Endothelial cell of umbilical vein (primary cell): Measurements from ENCODE around the gene ZNF586. TPM values are rescaled to one million over a fixed set of nuclear protein-coding genes. Genes with fewer than 3 reads are reported as not detected.

ENCODE experiments used
- BruUV-seq: library from RNA; stranded (reverse); fragments of 400-500 nt; replicated peaks from 2 replicates; lab custom pipeline; 2021; lab: Mats Ljungman, UMichigan
- CTCF ChIA-PET: fragments of 300-600, 350-600 bp; sonication (Branson Sonifier 250); formaldehyde crosslinking; loops from one replicate; lab custom pipeline; 2021; ENCODE audit warnings: antibody characterized with exemption, inconsistent platforms; lab: Charles Lee
- POLR2A ChIA-PET: fragments of 300-600, 350-600 bp; sonication (Branson Sonifier 250); formaldehyde crosslinking; loops from one replicate; lab custom pipeline; 2021; ENCODE audit warnings: antibody characterized with exemption, inconsistent platforms; lab: Charles Lee
- DNase-seq: peaks from one replicate; pipeline ENCODE4 v3.0.0-alpha.2; 2011; ENCODE audit warnings: low read depth, low spot score
- FAIRE-seq: peaks from 2 replicates; lab custom pipeline; 2011; peaks lifted over from hg19 to GRCh38; lab: Jason Lieb, UNC
- H2AFZ ChIP-seq: 2 replicates; pipeline ENCODE4 v1.6.0; 2012; ENCODE audit warnings: low read depth, low read length, control low read depth, inconsistent platforms
- H3K27ac ChIP-seq: 2 replicates; pipeline ENCODE4 v1.5.1; 2011; ENCODE audit warnings: low read depth, mild to moderate bottlenecking, control low read depth, low read length, moderate library complexity; ENCODE audit not compliant: insufficient read depth
- H3K27me3 ChIP-seq, 2 experiments: 2 replicates each; pipeline versions ENCODE4 v1.6.0 to v1.6.1; 2011; ENCODE audit warnings: low read length in 2 of 2, mixed read lengths in 1 of 2; ENCODE audit not compliant: control insufficient read depth in 2 of 2, insufficient read depth in 2 of 2
- H3K36me3 ChIP-seq, 2 experiments: 2 replicates in 1 of 2; 3 replicates in 1 of 2; pipeline ENCODE4 v1.5.1; 2011; ENCODE audit warnings: low read length in 2 of 2, mild to moderate bottlenecking in 1 of 2, moderate library complexity in 1 of 2; ENCODE audit not compliant: control insufficient read depth in 2 of 2, insufficient read depth in 2 of 2; ENCODE audit errors: extremely low read depth in 1 of 2
- H3K4me1 ChIP-seq: 3 replicates; pipeline ENCODE4 v1.5.1; 2011; ENCODE audit warnings: mild to moderate bottlenecking, low read length; ENCODE audit not compliant: control insufficient read depth, insufficient read depth; ENCODE audit errors: extremely low read depth
- H3K4me2 ChIP-seq: 2 replicates; pipeline ENCODE4 v1.6.1; 2011; ENCODE audit warnings: low read length, control low read depth, mixed read lengths; ENCODE audit not compliant: insufficient read depth
- H3K4me3 ChIP-seq, 3 experiments: fragments of 200-600 bp in 1 of 3; sonication (generic), shearing (Covaris generic) in 1 of 3; replicated peaks in 1 of 3; 2 replicates each; pipeline ENCODE4 v1.5.1; 2011 to 2016; ENCODE audit warnings: control low read depth in 3 of 3, low read length in 3 of 3, mild to moderate bottlenecking in 2 of 3, inconsistent platforms in 1 of 3, low read depth in 1 of 3, moderate library complexity in 1 of 3; ENCODE audit not compliant: insufficient read depth in 1 of 3
- H3K79me2 ChIP-seq: 2 replicates; pipeline ENCODE4 v1.6.0; 2012; ENCODE audit warnings: low read length, inconsistent platforms; ENCODE audit not compliant: control insufficient read depth, insufficient read depth
- H3K9ac ChIP-seq: replicated peaks from 2 replicates; pipeline ENCODE3; 2011; ENCODE audit warnings: low read length, control low read depth; ENCODE audit not compliant: insufficient read depth; ENCODE audit errors: extremely low read depth
- H3K9me1 ChIP-seq: replicated peaks from 3 replicates; pipeline ENCODE4 v1.6.0; 2011; ENCODE audit warnings: mild to moderate bottlenecking, low read length; ENCODE audit not compliant: control insufficient read depth, insufficient read depth; ENCODE audit errors: extremely low read depth
- H3K9me3 ChIP-seq: replicated peaks from 2 replicates; pipeline ENCODE4 v1.5.1; 2012; ENCODE audit warnings: low read length, inconsistent platforms; ENCODE audit not compliant: control insufficient read depth, insufficient read depth
- H4K20me1 ChIP-seq: replicated peaks from 2 replicates; pipeline ENCODE3; 2011; ENCODE audit warnings: mild to moderate bottlenecking, low read length; ENCODE audit not compliant: control insufficient read depth, insufficient read depth; ENCODE audit errors: extremely low read depth
- EZH2 ChIP-seq: IDR thresholded peaks from 2 replicates; pipeline ENCODE4 v1.6.1; 2012; ENCODE audit warnings: borderline replicate concordance, low read depth, mild to moderate bottlenecking, moderate library complexity, low read length, inconsistent platforms; ENCODE audit not compliant: severe bottlenecking
- FOS ChIP-seq: IDR thresholded peaks from 2 replicates; pipeline ENCODE4 v1.6.1; 2011; ENCODE audit warnings: mild to moderate bottlenecking, low read length, moderate library complexity, borderline replicate concordance; ENCODE audit not compliant: insufficient read depth
- GATA2 ChIP-seq: IDR thresholded peaks from 2 replicates; pipeline ENCODE4 v1.7.0; 2011; ENCODE audit warnings: low read depth, mild to moderate bottlenecking, moderate library complexity, mixed read lengths, low read length; ENCODE audit not compliant: insufficient read length, insufficient read depth
- MYC ChIP-seq: IDR thresholded peaks from one replicate; pipeline ENCODE4 v1.6.1; 2011; ENCODE audit warnings: mild to moderate bottlenecking, low read depth, low read length
- POLR2A ChIP-seq: IDR thresholded peaks from 2 replicates; pipeline ENCODE4 v1.6.1; 2012; ENCODE audit warnings: low read depth, mild to moderate bottlenecking, control low read depth, low read length
- POLR2AphosphoS5 ChIP-seq: IDR thresholded peaks from 2 replicates; pipeline ENCODE4 v1.6.1; 2012; ENCODE audit warnings: low read depth, mild to moderate bottlenecking, control low read depth, low read length, moderate library complexity; ENCODE audit not compliant: insufficient read depth
- dilution Hi-C: fragments of 300-500 bp; cut with MboI; formaldehyde crosslinking; loops from one replicate; pipeline ENCODE4 v1.15.0; 2019; ENCODE audit warnings: low sequenced_read_pairs; ENCODE audit not compliant: extremely low pct_ligation_motif_present
- intact Hi-C: fragments of 100-400 bp; cut with micrococcal nuclease; formaldehyde crosslinking; loops from one replicate; pipeline ENCODE4 v1.10.0; 2022
- polyA plus RNA-seq, 4 experiments: library from polyadenylated mRNA; depleted of rRNA in 3 of 4; stranded (reverse) in 3 of 4; unstranded in 1 of 4; fragments of >200 nt; gene quantifications; 2 replicates each; pipeline versions ENCODE4 v1.2.1 to v1.2.3, GENCODE V29; 2011 to 2012; ENCODE audit warnings: missing spikeins in 1 of 4
- total RNA-seq: library from RNA; stranded (reverse); gene quantifications from 2 replicates; pipeline ENCODE4 v1.2.3, GENCODE V29; 2021

The ZNF586 gene
- total and polyA plus RNA-seq, 2 donors (not counting 3 experiments of a cell fraction or from before 2014, with no cell fraction given): 6.0 to 14.7 TPM

DNA sequence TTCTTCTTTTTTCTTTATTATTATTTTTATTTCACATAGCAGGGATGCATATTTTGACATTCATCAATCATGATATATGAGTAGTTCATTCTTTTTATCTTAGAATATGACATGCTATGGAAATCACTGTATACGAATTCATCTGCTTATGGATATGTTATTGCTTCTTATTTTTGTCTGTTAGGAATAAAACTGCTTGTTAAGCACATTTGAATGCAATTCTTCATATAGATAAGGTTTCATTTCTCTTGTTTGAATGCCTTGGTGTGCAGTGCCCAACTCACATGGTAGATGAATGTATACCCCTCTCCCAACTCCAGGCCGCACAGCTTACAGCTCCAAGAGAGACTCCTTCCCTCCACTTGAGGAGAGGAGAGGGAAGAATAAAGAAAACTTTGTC lies 11.5 kb upstream of the ZNF586 start:
- dilution Hi-C loops: no loop called here
- Histone ChIP-seq H3K9me3 (peaks cover 15% of the 10 kb centered on the region), H3K4me1 (no peaks in the 10 kb centered on the region), H3K9me1 (no peaks in the 10 kb centered on the region), H3K27ac (no peak overlapping the region), H3K4me3 (no peak overlapping the region), H3K4me2 (no peak overlapping the region), H3K79me2 (no peaks in the 10 kb centered on the region), H4K20me1 (no peaks in the 10 kb centered on the region), H3K9ac (no peak overlapping the region), H3K36me3 (peaks cover 11 to 33% of the 10 kb centered on the region in 2 experiments), H3K27me3 (no peaks in the 10 kb centered on the region), H2AFZ (no peak overlapping the region)
- FAIRE-seq (no peak), DNase-seq (no peak)
- ChIA-PET POLR2A (no interaction called here), CTCF (no interaction called here)
- TF ChIP-seq POLR2AphosphoS5 (no peak), FOS (no peak), GATA2 (no peak), POLR2A (no peak), MYC (no peak), EZH2 (no peak)
- no TSS peak for BruUV-seq
- intact Hi-C loops: no loop called here

DNA sequence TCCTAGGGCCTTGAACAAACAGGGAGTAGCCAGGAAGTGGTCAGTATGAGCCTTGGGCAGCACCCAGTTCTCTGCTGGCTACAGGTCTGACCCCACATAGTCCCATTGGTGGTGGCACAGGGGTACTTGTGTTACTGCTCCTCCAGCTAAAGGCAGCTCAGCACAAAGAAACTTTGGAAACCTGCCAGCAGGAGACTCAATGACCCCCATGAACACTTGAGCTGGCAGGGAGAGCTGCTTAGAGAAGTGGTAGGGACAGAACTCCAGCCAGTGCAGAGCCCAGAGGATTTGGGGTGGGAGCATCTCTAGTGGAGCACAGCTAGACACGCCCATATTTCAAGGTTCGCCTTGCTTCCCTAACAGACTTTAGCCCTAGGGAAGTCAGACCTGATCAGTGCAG lies 10.4 kb upstream of the ZNF586 start:
- FAIRE-seq (no peak), DNase-seq (no peak)
- H3K79me2 ChIP-seq: no peaks in the 10 kb centered on the region
- no peak overlapping the region for H2AFZ ChIP-seq
- no TSS peak for BruUV-seq
- peaks cover 0 to 21% of the 10 kb centered on the region in 2 experiments for H3K36me3 ChIP-seq
- peak; percentile 21 for TF ChIP-seq POLR2A
- no peak for TF ChIP-seq EZH2
- no peaks in the 10 kb centered on the region for H4K20me1 ChIP-seq
- no peak overlapping the region for H3K4me2 ChIP-seq
- ChIA-PET POLR2A (interaction anchor here (0.6 kb wide), 1 partner anchor 63 kb away, joined by 5 read pairs; no protein-coding TSS in a partner anchor), CTCF (no interaction called here)
- H3K27me3 ChIP-seq: no peaks in the 10 kb centered on the region
- no peaks in the 10 kb centered on the region for H3K9me1 ChIP-seq
- H3K9ac ChIP-seq: no peak overlapping the region
- dilution Hi-C loops (no loop called here), intact Hi-C loops (no loop called here)
- H3K4me1 ChIP-seq: no peaks in the 10 kb centered on the region
- no peak overlapping the region for H3K4me3 ChIP-seq
- H3K9me3 ChIP-seq: peaks cover 3% of the 10 kb centered on the region
- H3K27ac ChIP-seq: no peak overlapping the region
